ENCODE data around the gene RSKR. TPM values are rescaled to one million over a fixed set of nuclear protein-coding genes. Genes with fewer than 3 reads are reported as not detected.
"Not testable (repeated sequence)": the region's sequence is repeated elsewhere in the genome, so short reads cannot be mapped to it uniquely, and the experiment has no call there.

The RSKR gene
- polyA plus RNA-seq, 6 donors from 2014 or later, result 0.09 to 0.20 TPM; not detected in 4

- Mint-ChIP-seq H3K4me1 (peaks cover 0 to 2% (median 0%) of the 10 kb centered on the region in 3 donors), H3K4me3 (no peak overlapping the region), H3K36me3 (peaks cover 0 to 5% of the 10 kb centered on the region in 2 donors), H3K27me3 (no peaks in the 10 kb centered on the region), H3K9me3 (no peaks in the 10 kb centered on the region), H3K27ac (no peak overlapping the region)
- no peak for DNase-seq
- ATAC-seq (ENCODE audit: low read depth in 2 of 2), result no peak
Observed at GRCh38 chr17:28582513-28582912, 31.5 kb downstream of the RSKR start.

GRCh38 chr17:28580959-28581358 lies 33.0 kb downstream of the RSKR start:
- Mint-ChIP-seq H3K27ac (no peak overlapping the region), H3K9me3 (no peaks in the 10 kb centered on the region), H3K27me3 (no peaks in the 10 kb centered on the region), H3K4me3 (no peak overlapping the region), H3K4me1 (peaks cover 10 to 17% (median 12%) of the 10 kb centered on the region in 3 donors), H3K36me3 (peaks cover 0 to 4% of the 10 kb centered on the region in 2 donors)
- ATAC-seq (ENCODE audit: low read depth in 2 of 2), result no peak
- no peak for DNase-seq

GRCh38 chr17:28579526-28579925 lies 34.5 kb downstream of the RSKR start:
- DNase-seq (no peak), ATAC-seq (ENCODE audit: low read depth in 2 of 2) (no peak)
- Mint-ChIP-seq H3K36me3 (no peaks in the 10 kb centered on the region), H3K9me3 (no peaks in the 10 kb centered on the region), H3K27me3 (no peaks in the 10 kb centered on the region), H3K4me3 (no peak overlapping the region), H3K27ac (no peak overlapping the region), H3K4me1 (peaks cover 13 to 20% (median 15%) of the 10 kb centered on the region in 3 donors)

GRCh38 chr17:28578246-28579195 lies 35.5 kb downstream of the RSKR start:
- Mint-ChIP-seq H3K27ac (no peak overlapping the region), H3K4me1 (peaks cover 13 to 20% (median 15%) of the 10 kb centered on the region in 3 donors), H3K27me3 (no peaks in the 10 kb centered on the region), H3K36me3 (no peaks in the 10 kb centered on the region), H3K9me3 (no peaks in the 10 kb centered on the region), H3K4me3 (peak overlapping the region in 3 of 8 donors; percentile 12 to 29 (median 20))
- ATAC-seq (ENCODE audit: low read depth in 2 of 2) (no peak), DNase-seq (no peak)

GRCh38 chr17:28577466-28577824 lies 36.5 kb downstream of the RSKR start:
- DNase-seq, result no peak
- peaks cover 0 to 4% of the 10 kb centered on the region in 2 donors for H3K36me3 Mint-ChIP-seq
- no peaks in the 10 kb centered on the region for H3K27me3 Mint-ChIP-seq
- H3K9me3 Mint-ChIP-seq, result no peaks in the 10 kb centered on the region
- H3K27ac Mint-ChIP-seq, result peak overlapping the region in 2 of 6 donors; percentile 91 to 93
- H3K4me3 Mint-ChIP-seq, result peak overlapping the region in 3 of 8 donors; percentile 83 to 89 (median 86)
- peaks cover 19 to 25% (median 23%) of the 10 kb centered on the region in 3 donors for H3K4me1 Mint-ChIP-seq
- ATAC-seq (ENCODE audit: low read depth in 2 of 2), result no peak

- Mint-ChIP-seq H3K27me3 (no peaks in the 10 kb centered on the region), H3K4me1 (peaks cover 20 to 30% (median 29%) of the 10 kb centered on the region in 3 donors), H3K36me3 (peaks cover 0 to 4% of the 10 kb centered on the region in 2 donors), H3K4me3 (peak within 1 kb of the TSS; percentile 80 to 99 (median 88)), H3K9me3 (no peaks in the 10 kb centered on the region), H3K27ac (peak within 1 kb of the TSS; percentile 8 to 97 (median 88))
- DNase-seq (peak; percentile 97), ATAC-seq (ENCODE audit: low read depth in 2 of 2) (peak; percentile 98)
Observed at GRCh38 chr17:28576758-28577465, 37.1 kb downstream of the RSKR start, which contains the start of gene ALDOC. TSS of gene ALDOC (minus strand) at chr17:28576895. CDS start at chr17:28575532, 1,363 bp downstream.

- Mint-ChIP-seq H3K4me1 (peaks cover 25 to 34% (median 33%) of the 10 kb centered on the region in 3 donors), H3K27ac (peak overlapping the region in 5 of 6 donors; percentile 24 to 91 (median 72)), H3K4me3 (peak overlapping the region; percentile 80 to 99 (median 88))
- not testable (repeated sequence) for H3K36me3 Mint-ChIP-seq; DNase-seq; H3K27me3 Mint-ChIP-seq; ATAC-seq (ENCODE audit: low read depth in 2 of 2); H3K9me3 Mint-ChIP-seq
Observed at GRCh38 chr17:28576016-28576415, 38.0 kb downstream of the RSKR start.

- no peaks in the 10 kb centered on the region for H3K9me3 Mint-ChIP-seq
- H3K4me1 Mint-ChIP-seq, result peaks cover 31 to 42% (median 39%) of the 10 kb centered on the region in 3 donors
- H3K36me3 Mint-ChIP-seq, result peaks cover 0 to 4% of the 10 kb centered on the region in 2 donors
- ATAC-seq (ENCODE audit: low read depth in 2 of 2) (no peak), DNase-seq (no peak)
- no peak overlapping the region for H3K27ac Mint-ChIP-seq
- H3K27me3 Mint-ChIP-seq, result no peaks in the 10 kb centered on the region
- peak overlapping the region in 3 of 8 donors; percentile 50 to 99 (median 80) for H3K4me3 Mint-ChIP-seq
Observed at GRCh38 chr17:28575126-28575795, 38.7 kb downstream of the RSKR start.

- peak overlapping the region in 1 of 6 donors; percentile 70 for H3K27ac Mint-ChIP-seq
- H3K36me3 Mint-ChIP-seq, result peaks cover 0 to 4% of the 10 kb centered on the region in 2 donors
- ATAC-seq (ENCODE audit: low read depth in 2 of 2), result no peak
- H3K9me3 Mint-ChIP-seq, result no peaks in the 10 kb centered on the region
- H3K4me1 Mint-ChIP-seq, result peaks cover 37 to 49% (median 46%) of the 10 kb centered on the region in 3 donors
- H3K4me3 Mint-ChIP-seq, result peak overlapping the region in 2 of 8 donors; percentile 28 to 99
- DNase-seq, result no peak
- no peaks in the 10 kb centered on the region for H3K27me3 Mint-ChIP-seq
Observed at GRCh38 chr17:28574526-28574925, 39.5 kb downstream of the RSKR start.

- H3K4me1 Mint-ChIP-seq, result peaks cover 39 to 54% (median 48%) of the 10 kb centered on the region in 3 donors
- H3K27me3 Mint-ChIP-seq, result no peaks in the 10 kb centered on the region
- peak overlapping the region in 1 of 6 donors; percentile 11 for H3K27ac Mint-ChIP-seq
- H3K4me3 Mint-ChIP-seq, result peak overlapping the region in 5 of 8 donors; percentile 28 to 99 (median 47)
- DNase-seq (no peak), ATAC-seq (ENCODE audit: low read depth in 2 of 2) (no peak)
- H3K9me3 Mint-ChIP-seq, result no peaks in the 10 kb centered on the region
- H3K36me3 Mint-ChIP-seq, result peaks cover 0 to 4% of the 10 kb centered on the region in 2 donors
Observed at GRCh38 chr17:28573966-28574480, 40.0 kb downstream of the RSKR start.

GRCh38 chr17:28573521-28573920 lies 40.5 kb downstream of the RSKR start:
- peaks cover 0 to 4% of the 10 kb centered on the region in 2 donors for H3K36me3 Mint-ChIP-seq
- H3K9me3 Mint-ChIP-seq, result no peaks in the 10 kb centered on the region
- H3K27ac Mint-ChIP-seq, result peak overlapping the region in 1 of 6 donors; percentile 15
- peaks cover 40 to 59% (median 52%) of the 10 kb centered on the region in 3 donors for H3K4me1 Mint-ChIP-seq
- ATAC-seq (ENCODE audit: low read depth in 2 of 2) (no peak), DNase-seq (no peak)
- H3K4me3 Mint-ChIP-seq, result peak overlapping the region in 3 of 8 donors; percentile 10 to 99 (median 63)
- no peaks in the 10 kb centered on the region for H3K27me3 Mint-ChIP-seq

GRCh38 chr17:28573040-28573380 lies 41.0 kb downstream of the RSKR start:
- Mint-ChIP-seq H3K4me3 (peak overlapping the region in 5 of 8 donors; percentile 10 to 99 (median 92)), H3K4me1 (peaks cover 45 to 64% (median 57%) of the 10 kb centered on the region in 3 donors), H3K27me3 (no peaks in the 10 kb centered on the region), H3K9me3 (no peaks in the 10 kb centered on the region), H3K36me3 (peaks cover 0 to 4% of the 10 kb centered on the region in 2 donors), H3K27ac (peak overlapping the region in 2 of 6 donors; percentile 12 to 34)
- DNase-seq (no peak), ATAC-seq (ENCODE audit: low read depth in 2 of 2) (no peak)

All from naive B cell (primary cell).